Retinal pigment epithelial cell (primary cell): ENCODE measurements around the gene CNTNAP2.
A peak's percentile ranks its signal among the peaks of the same experiment; 100 is the strongest.

Experiments
- DNase-seq: peaks from one replicate; pipeline ENCODE4 v3.0.0-alpha.2; 2010; ENCODE audit warnings: low read depth
- H3K4me3 ChIP-seq: 2 replicates; pipeline ENCODE4 v1.5.1; 2011; ENCODE audit warnings: mild to moderate bottlenecking, low read length, control low read depth, moderate library complexity
- CTCF ChIP-seq: conservative IDR thresholded peaks from 2 replicates; pipeline ENCODE4 v1.5.1; 2011; ENCODE audit warnings: low read depth, low read length, control low read depth, inconsistent platforms

CNTNAP2 gene

GRCh38 chr7:147406521-147407135, 1290.0 kb downstream of the CNTNAP2 start:
- no peak for TF ChIP-seq CTCF
- H3K4me3 ChIP-seq, result no peak overlapping the region
- no peak for DNase-seq

- no peak for DNase-seq
- TF ChIP-seq CTCF, result no peak
- no peak overlapping the region for H3K4me3 ChIP-seq
Observed at GRCh38 chr7:147411096-147411495, 1294.5 kb downstream of the CNTNAP2 start.

DNA sequence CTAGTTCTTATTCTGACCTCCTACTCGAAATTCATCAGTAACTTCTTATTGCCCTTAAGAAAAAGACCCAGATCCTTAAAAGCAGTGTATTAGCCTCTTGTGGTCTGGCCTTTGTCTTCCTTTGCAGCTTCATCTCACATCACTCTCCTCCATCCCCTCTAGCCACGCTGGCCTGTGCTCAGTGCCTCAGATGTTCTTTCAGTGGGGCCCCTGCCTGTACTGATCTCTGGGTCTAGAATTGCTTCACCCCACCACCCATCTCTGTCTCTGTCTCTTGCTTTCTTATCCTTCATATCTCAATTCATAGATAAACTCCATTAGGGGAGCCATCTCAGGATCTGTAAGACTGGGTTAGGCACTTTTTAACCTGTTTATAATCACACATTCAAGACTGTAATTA, 1295.5 kb downstream of the CNTNAP2 start:
- TF ChIP-seq CTCF, result no peak
- DNase-seq, result no peak
- H3K4me3 ChIP-seq, result no peak overlapping the region

DNA sequence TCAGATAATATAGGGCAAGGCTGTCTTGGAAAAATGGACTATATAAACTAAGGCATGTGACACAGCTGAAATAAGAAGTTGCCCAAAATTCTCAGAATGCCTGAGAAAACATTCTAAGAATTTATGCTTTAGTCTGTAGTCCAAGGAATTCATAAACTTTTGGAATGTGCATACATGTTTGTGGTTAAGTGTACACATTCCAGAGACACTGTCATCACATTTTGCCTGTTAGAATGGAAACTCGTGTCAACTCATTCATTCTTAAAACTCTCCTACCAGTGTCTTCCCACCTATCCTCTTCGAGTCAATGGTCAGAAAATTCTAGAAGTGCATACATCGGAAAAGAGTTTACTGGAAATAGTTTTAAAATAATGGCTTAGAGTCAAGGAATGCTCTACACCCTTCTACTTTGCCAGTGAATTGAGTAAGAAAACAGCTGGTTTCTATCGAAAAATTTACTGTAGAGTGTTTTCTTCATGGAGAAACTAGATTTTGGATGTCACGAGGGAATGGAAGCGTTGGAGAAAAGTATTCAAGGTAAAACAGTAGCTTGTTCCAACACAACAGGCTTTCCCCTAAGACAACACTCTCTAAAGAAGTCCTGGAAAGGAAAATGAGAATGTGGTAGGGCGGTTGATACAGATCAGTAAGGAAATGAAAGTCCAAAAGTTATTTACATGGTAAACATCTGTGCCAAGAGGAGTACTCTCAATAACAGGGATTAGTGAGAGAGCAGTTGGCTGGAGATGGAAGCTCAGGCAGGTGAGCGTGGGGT, 1296.4 kb downstream of the CNTNAP2 start:
- H3K4me3 ChIP-seq, result no peak overlapping the region
- TF ChIP-seq CTCF, result no peak
- DNase-seq, result peak; percentile 75

DNA sequence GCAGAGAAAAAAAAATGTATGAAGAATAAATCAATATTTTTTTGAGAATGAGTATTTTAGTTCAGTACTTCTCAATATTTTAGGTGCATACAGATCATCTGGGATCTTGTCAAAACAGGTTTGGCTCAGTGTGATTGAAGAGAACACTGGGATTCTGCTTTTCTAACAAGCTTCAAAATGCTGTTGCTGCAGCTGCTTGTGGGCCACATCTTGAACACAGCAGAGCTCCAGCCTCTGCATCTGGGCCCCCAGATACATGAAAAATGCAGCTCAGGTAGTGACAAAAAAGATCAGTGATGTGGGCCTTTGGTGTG, 1296.9 kb downstream of the CNTNAP2 start:
- no peak overlapping the region for H3K4me3 ChIP-seq

DNA sequence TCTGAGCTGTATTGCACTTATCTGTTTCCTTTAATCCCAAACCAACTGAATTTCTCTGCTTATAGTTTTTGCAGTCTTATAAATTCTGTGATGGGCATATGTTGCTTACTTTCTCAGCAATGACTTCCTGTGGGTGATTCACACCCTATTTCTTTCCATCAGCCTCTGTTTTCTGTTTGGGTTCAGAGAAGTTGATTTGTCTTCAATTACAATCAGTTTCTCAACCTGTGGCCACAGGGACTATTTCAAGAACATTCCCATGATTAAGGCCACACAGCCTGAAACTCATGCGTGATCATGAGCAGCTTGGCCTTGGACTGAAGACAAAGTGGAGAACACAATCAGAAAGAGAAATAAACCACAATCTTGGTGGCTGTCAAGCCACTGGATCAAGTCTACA, 1299.4 kb downstream of the CNTNAP2 start:
- H3K4me3 ChIP-seq, result no peak overlapping the region
- DNase-seq, result no peak
- no peak for TF ChIP-seq CTCF

More for the DNA sequence above, 1296.9 kb downstream of the CNTNAP2 start:
- no peak for DNase-seq
- no peak for TF ChIP-seq CTCF

- TF ChIP-seq CTCF, result no peak
- DNase-seq, result no peak
- H3K4me3 ChIP-seq, result no peak overlapping the region
Observed at GRCh38 chr7:147418966-147419365, 1302.4 kb downstream of the CNTNAP2 start.
